ENCODE results near the gene CRTC3. TPM values are rescaled to one million over a fixed set of nuclear protein-coding genes. Genes with fewer than 3 reads are reported as not detected.

Gene CRTC3
- total RNA-seq, 1 experiment from 2014 or later = 45.0 TPM

- no peak overlapping the region for H3K4me3 ChIP-seq (ENCODE audit: low read depth in 2 of 2, low read length in 2 of 2)
- H3K4me1 ChIP-seq (ENCODE audit: control insufficient read depth, insufficient read depth, low read length) = no peaks in the 10 kb centered on the region
- ATAC-seq (no peak), DNase-seq (ENCODE audit: low read depth, low spot score) (no peak)
- in situ Hi-C loops (cut with HindIII; ENCODE audit: low pct_unique_long_range_greater_than_20kb, low sequenced_read_pairs) (no loop called here), intact Hi-C loops (cut with micrococcal nuclease; ENCODE audit: unreplicated experiment) (no loop called here)
- no TSS peak for BruUV-seq (replicated peaks)
- H3K27ac ChIP-seq (ENCODE audit: low read length) = no peak overlapping the region
- CTCF ChIA-PET = no interaction called here
- H3K27me3 ChIP-seq (ENCODE audit: control insufficient read depth, insufficient read depth, low read length) = no peaks in the 10 kb centered on the region
- TF ChIP-seq SIN3A (IDR thresholded peaks at IDR 0.05; ENCODE audit: borderline replicate concordance, insufficient read depth, low read depth, low read length) = no peak
- TF ChIP-seq CTCF (IDR thresholded peaks at IDR 0.05) = peak; percentile 71
- POLR2A ChIA-PET = interaction anchor here (0.6 kb wide), 1 partner anchor 20 kb away, joined by 7 read pairs; no protein-coding TSS in a partner anchor
- H3K9me3 ChIP-seq (ENCODE audit: control insufficient read depth, insufficient read depth, low read depth, low read length) = no peaks in the 10 kb centered on the region
- 0 out of 2 replicates have a peak, but pooled peaks cover 2% of the 10 kb centered on the region for H3K36me3 ChIP-seq (ENCODE audit: control insufficient read depth, insufficient read depth, low read length)
Observed at GRCh38 chr15:90603893-90604292, 74.2 kb downstream of the CRTC3 start.

GRCh38 chr15:90606641-90607040, 76.9 kb downstream of the CRTC3 start:
- H3K9me3 ChIP-seq (ENCODE audit: control insufficient read depth, insufficient read depth, low read depth, low read length) = no peaks in the 10 kb centered on the region
- DNase-seq (ENCODE audit: low read depth, low spot score) (no peak), ATAC-seq (no peak)
- TF ChIP-seq REST (IDR thresholded peaks at IDR 0.05; ENCODE audit: insufficient read depth in 1 of 2, low read depth in 2 of 2, low read length in 1 of 2) (no peak), SIN3A (IDR thresholded peaks at IDR 0.05; ENCODE audit: borderline replicate concordance, insufficient read depth, low read depth, low read length) (no peak), CTCF (IDR thresholded peaks at IDR 0.05) (no peak), TCF7L2 (IDR thresholded peaks at IDR 0.05; ENCODE audit: low read depth, low read length) (no peak), POLR2AphosphoS5 (IDR thresholded peaks at IDR 0.05; ENCODE audit: low read depth, low read length) (no peak)
- intact Hi-C loops (cut with micrococcal nuclease; ENCODE audit: unreplicated experiment) = no loop called here
- ChIA-PET POLR2A (interaction anchor here (0.5 kb wide), 1 partner anchor 193 kb away, joined by 9 read pairs; no protein-coding TSS in a partner anchor), CTCF (no interaction called here)
- in situ Hi-C loops (cut with HindIII; ENCODE audit: low pct_unique_long_range_greater_than_20kb, low sequenced_read_pairs) = no loop called here
- no peaks in the 10 kb centered on the region for H3K27me3 ChIP-seq (ENCODE audit: control insufficient read depth, insufficient read depth, low read length)
- H3K4me3 ChIP-seq (ENCODE audit: low read depth in 2 of 2, low read length in 2 of 2) = no peak overlapping the region
- H3K4me1 ChIP-seq (ENCODE audit: control insufficient read depth, insufficient read depth, low read length) = no peaks in the 10 kb centered on the region
- no TSS peak for BruUV-seq (replicated peaks)
- no peak overlapping the region for H3K27ac ChIP-seq (ENCODE audit: low read length)
- H3K36me3 ChIP-seq (ENCODE audit: control insufficient read depth, insufficient read depth, low read length) = 0 out of 2 replicates have a peak, but pooled peaks cover 2% of the 10 kb centered on the region

All from Panc1 (cell line).